IPS-15b (cell line): Measurements from ENCODE around the gene KRI1.
"Not testable (repeated sequence)": the region's sequence is repeated elsewhere in the genome, so short reads cannot be mapped to it uniquely, and the experiment has no call there.

Experiments used
- H3K27me3 ChIP-seq: one replicate; pipeline ENCODE4 v1.6.1; 2013; ENCODE audit warnings: low read length; ENCODE audit not compliant: control insufficient read depth, insufficient read depth
- H3K36me3 ChIP-seq: one replicate; pipeline ENCODE4 v1.6.1; 2013; ENCODE audit warnings: low read length; ENCODE audit not compliant: control insufficient read depth, insufficient read depth
- H3K4me1 ChIP-seq: one replicate; pipeline ENCODE4 v1.6.1; 2013; ENCODE audit warnings: mild to moderate bottlenecking, low read length; ENCODE audit not compliant: control insufficient read depth, insufficient read depth
- H3K4me3 ChIP-seq: one replicate; pipeline ENCODE4 v1.5.1; 2013; ENCODE audit warnings: low read depth, low read length
- H3K9ac ChIP-seq: one replicate; pipeline ENCODE4 v1.6.1; 2013; ENCODE audit warnings: low read depth, mild to moderate bottlenecking, low read length
- H3K9me3 ChIP-seq: one replicate; pipeline ENCODE4 v1.6.1; 2013; ENCODE audit warnings: mild to moderate bottlenecking, low read length; ENCODE audit not compliant: control insufficient read depth, insufficient read depth

Gene KRI1

DNA sequence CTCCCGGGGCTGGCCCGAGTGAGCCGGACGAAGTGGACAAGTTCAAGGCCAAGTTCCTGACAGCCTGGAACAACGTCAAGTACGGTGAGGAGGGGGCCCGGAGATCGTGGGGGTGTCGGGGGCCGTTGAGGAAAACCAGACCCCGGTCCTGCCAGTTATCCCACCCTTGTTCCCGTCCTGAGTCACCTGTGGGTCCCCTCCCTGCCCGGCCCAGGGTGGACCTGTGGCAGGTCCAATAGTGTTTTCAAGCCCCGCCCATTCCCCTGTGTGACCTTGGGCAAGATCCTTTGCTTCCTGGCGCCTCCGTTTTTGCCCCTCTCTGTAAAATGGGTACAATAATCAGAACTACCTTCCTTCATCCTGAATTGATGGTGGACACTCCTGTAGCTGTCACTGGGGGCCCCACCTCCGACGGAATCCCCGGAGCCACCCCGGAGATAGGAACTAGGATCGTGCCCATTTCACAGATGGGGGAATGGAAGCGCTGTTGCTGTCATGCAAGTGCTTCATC, 21.5 kb downstream of the KRI1 start:
- Histone ChIP-seq H3K9me3 (no peaks in the 10 kb centered on the region), H3K4me1 (no peaks in the 10 kb centered on the region), H3K36me3 (peaks cover 10% of the 10 kb centered on the region), H3K9ac (peak overlapping the region; percentile 54), H3K27me3 (no peaks in the 10 kb centered on the region), H3K4me3 (peak overlapping the region; percentile 83)

DNA sequence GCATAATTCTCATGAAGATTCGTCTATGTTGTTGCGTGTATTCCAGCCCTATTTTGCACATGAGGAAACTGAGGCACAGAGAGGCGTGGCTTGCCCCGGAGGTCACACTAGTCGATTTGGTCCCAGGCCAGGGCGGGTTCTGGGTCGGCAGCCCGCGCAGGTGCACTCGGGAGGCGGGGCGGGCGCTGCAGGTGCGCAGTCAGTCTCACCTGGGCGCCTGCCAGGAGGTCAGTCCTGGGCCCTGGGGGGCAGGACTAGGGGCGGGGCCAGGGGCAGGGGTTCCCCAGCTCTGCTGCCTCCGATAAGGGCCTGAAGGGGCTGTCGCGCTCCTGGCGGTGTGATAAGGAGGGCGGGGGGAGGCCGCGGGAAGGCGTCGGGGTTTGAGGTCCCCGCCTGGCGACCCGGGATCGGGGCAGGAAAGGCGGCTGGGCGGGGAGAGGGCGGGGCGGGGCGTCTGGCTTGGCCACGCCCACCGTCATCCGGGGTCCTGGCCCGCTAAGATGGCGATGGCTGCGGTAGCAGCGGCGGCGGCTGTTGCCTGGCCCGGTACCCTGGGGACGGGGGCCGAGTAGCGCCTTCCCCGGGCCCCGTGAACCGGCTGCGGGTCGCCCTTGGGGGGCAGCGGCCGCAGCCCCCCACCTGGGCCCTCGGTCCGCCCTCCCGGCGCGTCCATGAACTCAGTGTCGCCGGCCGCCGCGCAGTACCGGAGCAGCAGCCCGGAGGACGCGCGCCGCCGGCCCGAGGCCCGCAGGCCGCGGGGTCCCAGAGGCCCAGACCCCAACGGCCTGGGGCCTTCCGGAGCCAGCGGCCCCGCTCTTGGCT, 22.2 kb downstream of the KRI1 start, which contains the start of gene ATG4D:
TSS of gene ATG4D (plus strand) at position 485 of the 822 bp plus-strand sequence. CDS start at position 672, 187 bp downstream.
- Histone ChIP-seq H3K9ac (peak within 1 kb of the TSS; percentile 54), H3K4me3 (peak within 1 kb of the TSS; percentile 83), H3K4me1 (no peaks in the 10 kb centered on the region), H3K9me3 (no peaks in the 10 kb centered on the region), H3K27me3 (no peaks in the 10 kb centered on the region), H3K36me3 (peaks cover 10% of the 10 kb centered on the region)

DNA sequence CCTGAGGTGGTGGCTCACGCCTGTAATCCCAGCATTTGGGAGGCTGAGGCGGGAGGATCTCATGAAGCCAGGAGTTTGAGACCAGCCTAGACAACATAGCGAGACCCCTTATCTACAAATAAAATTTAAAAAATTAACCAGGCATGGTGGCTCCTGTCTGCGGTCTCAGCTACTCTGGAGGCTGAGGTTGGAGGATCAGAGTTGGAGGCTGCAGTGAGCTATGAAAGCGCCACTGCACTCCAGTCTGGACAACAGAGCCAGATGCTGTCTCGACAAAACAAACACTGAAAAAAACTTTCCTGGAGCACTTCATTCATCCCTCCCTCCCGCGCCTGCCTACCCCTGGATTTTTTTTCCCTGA, 22.8 kb downstream of the KRI1 start:
- Histone ChIP-seq H3K9me3 (no peaks in the 10 kb centered on the region), H3K4me1 (no peaks in the 10 kb centered on the region), H3K36me3 (peaks cover 10% of the 10 kb centered on the region), H3K27me3 (no peaks in the 10 kb centered on the region), H3K4me3 (peak overlapping the region; percentile 49), H3K9ac (no peak overlapping the region)

DNA sequence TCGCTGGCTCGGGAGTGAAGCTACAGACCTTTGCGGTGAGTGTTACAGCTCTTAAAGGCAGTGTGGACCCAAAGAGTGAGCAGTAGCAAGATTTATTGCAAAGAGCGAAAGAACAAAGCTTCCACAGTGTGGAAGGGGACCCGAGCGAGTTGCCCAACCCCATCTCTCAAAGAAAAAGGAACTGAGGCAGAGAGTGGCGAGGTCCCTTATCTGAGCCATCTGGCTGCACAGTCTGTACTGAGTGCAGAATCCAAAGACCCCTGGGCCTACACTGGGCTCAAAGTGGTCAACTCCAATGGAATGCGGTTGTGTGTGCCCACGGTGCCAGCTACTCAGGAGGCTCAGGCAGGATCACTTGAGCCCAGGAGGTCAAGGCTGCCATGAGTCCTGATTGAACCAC, 26.8 kb downstream of the KRI1 start:
- H3K27me3 ChIP-seq, H3K36me3 ChIP-seq, H3K9me3 ChIP-seq, H3K4me1 ChIP-seq, H3K9ac ChIP-seq, H3K4me3 ChIP-seq: not testable (repeated sequence)

DNA sequence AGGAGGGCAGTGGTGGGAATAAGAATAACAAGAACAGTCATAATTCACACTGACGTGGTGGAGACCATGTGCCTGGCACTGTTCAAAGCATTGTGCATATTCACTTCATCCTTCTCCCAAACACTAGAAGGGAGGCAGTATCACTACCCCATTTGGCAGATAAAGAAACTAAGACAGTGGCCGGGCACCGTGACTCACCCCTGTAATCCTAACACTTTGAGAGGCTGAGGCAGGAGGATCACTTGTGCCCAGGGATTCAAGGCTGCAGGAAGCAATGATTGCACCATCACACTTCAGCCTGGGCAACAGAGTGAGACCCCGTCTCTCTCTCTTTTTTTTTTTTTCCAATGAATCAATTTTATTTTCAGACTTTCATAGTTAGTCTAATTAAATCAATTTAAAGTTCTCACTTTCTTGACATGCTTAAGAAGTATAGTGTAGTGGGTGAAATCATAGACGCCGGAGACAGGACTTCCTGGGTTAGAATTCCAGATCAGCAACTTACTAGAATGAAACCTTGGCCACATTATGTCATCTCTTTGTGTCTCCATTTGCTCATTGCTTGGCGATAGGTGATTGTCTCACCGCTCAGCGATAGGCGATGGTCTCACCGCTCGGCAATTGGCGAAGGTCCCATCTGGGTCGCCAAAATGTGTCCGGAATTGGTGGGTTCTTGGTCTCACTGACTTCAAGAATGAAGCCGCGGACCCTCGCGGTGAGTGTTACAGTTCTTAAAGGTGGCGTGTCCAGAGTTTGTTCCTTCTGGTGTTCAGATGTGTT, 27.4 kb downstream of the KRI1 start:
- Histone ChIP-seq H3K4me3 (no peak overlapping the region), H3K36me3 (no peaks in the 10 kb centered on the region), H3K9me3 (no peaks in the 10 kb centered on the region), H3K4me1 (no peaks in the 10 kb centered on the region), H3K27me3 (no peaks in the 10 kb centered on the region), H3K9ac (no peak overlapping the region)

DNA sequence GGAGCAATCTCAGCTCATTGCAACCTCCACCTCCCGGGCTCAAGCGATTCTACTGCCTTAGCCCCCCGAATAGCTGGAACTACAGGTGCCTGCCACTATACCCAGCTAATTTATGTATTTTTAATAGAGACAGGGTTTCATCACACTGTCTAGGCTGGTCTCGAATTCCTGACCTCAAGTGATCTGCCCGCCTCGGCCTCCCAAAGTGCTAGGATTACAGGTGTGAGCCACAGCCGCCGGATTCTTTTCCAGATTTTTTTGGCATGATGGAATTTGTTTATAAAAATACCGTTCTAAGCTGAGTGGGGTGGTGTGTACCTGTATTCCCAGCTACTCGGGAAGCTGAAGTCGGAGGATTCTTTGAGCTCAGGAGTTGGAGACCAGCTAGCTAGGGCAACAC, 28.1 kb downstream of the KRI1 start:
- H3K9me3 ChIP-seq = no peaks in the 10 kb centered on the region
- no peak overlapping the region for H3K4me3 ChIP-seq
- H3K4me1 ChIP-seq = no peaks in the 10 kb centered on the region
- H3K9ac ChIP-seq = no peak overlapping the region
- no peaks in the 10 kb centered on the region for H3K36me3 ChIP-seq
- H3K27me3 ChIP-seq = no peaks in the 10 kb centered on the region

DNA sequence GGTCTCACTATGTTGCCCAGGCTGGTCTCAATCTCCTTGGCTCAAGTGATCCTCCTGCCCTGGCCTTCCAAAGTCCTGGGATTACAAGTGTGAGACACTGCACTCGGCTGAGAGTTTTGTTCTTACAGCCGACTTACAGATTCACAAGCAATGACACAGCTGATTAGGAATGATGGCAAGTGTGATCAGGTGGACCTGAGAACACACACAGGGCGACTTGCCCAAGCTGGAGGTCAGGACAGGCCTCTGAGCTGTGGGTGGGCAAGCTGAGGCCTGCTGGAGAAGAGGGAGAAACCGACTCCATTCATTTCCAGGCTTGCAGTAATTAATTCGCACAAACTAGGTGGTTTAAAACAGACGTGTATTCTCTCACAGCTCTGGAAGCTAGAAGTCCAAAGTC, 30.2 kb downstream of the KRI1 start:
- H3K4me3 ChIP-seq = no peak overlapping the region
- no peaks in the 10 kb centered on the region for H3K27me3 ChIP-seq
- H3K9ac ChIP-seq = no peak overlapping the region
- H3K36me3 ChIP-seq = no peaks in the 10 kb centered on the region
- no peaks in the 10 kb centered on the region for H3K4me1 ChIP-seq
- no peaks in the 10 kb centered on the region for H3K9me3 ChIP-seq

DNA sequence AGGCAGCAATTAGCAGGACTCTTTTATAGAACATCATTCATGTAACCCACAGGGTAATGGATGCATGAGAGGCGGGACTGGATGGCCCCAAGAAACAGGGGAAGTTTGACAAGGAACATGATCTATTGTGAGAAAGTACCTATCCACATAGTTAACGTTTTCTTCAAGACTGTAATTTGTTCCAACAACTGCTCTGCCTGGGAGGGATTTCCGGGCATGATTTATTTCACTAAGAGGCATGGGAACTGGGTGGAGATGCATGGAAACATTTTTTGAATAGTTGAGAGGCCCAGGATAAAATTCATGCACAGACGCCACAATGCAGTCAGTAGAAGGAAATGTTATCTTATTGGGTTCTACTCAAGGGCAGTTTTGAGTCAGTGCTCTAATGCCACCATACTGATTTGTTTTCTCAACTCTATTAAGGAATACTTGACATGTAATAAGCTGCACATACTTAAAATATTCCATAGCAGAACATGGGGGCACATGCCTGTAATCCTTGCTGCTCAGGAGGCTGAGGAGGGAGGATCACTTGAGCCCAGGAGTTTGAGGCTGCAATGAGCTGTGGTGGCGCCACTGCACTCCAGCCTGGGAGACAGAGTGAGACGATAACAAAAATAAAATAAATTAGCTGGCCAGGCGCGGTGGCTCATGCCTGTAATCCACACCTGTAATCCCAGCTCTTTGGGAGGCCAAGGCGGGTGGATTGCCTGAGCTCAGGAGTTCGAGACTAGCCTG, 32.0 kb downstream of the KRI1 start:
- Histone ChIP-seq H3K9me3 (no peaks in the 10 kb centered on the region), H3K4me3 (no peak overlapping the region), H3K36me3 (no peaks in the 10 kb centered on the region), H3K4me1 (no peaks in the 10 kb centered on the region), H3K9ac (no peak overlapping the region), H3K27me3 (no peaks in the 10 kb centered on the region)

DNA sequence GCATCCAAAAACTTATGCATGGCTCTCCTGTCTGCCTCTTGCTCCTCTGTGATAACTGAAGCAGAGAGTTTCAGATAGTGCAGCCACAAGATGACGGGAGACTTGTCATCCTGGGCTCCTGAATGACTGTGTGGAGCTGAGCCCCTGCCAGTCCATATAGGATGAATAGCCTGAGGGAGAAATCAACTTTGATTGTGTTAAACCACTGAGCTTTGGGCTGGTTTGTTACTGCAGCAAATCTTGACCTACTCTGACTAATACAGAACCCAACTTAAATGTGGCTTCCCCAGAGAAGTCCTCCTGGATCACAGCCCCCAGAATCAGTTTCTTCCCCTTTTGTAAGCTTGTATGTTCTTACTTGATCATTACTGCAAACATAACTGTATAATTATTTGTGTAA, 33.4 kb downstream of the KRI1 start:
- no peaks in the 10 kb centered on the region for H3K9me3 ChIP-seq
- H3K9ac ChIP-seq = no peak overlapping the region
- H3K27me3 ChIP-seq = no peaks in the 10 kb centered on the region
- H3K4me3 ChIP-seq = no peak overlapping the region
- no peaks in the 10 kb centered on the region for H3K4me1 ChIP-seq
- no peaks in the 10 kb centered on the region for H3K36me3 ChIP-seq

DNA sequence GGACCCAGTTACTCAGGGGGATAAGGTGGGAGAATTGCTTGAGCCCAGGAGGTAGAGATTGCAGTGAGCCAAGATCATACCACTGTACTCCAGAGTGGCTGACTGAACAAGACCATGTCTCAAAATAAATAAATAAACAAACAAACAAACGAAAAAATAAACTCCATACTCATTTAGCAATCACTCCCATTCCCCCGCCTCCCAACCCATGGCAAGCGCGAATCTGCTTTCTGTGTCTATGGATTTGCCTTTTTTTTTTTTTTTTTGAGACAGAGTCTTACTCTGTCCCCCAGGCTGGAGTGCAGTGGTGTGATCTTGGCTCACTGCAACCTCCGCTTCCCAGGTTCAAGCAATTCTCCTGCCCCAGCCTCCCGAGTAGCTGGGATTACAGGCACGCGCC, 38.9 kb downstream of the KRI1 start:
- not testable (repeated sequence) for H3K4me1 ChIP-seq, H3K4me3 ChIP-seq, H3K9ac ChIP-seq, H3K36me3 ChIP-seq, H3K9me3 ChIP-seq, H3K27me3 ChIP-seq

DNA sequence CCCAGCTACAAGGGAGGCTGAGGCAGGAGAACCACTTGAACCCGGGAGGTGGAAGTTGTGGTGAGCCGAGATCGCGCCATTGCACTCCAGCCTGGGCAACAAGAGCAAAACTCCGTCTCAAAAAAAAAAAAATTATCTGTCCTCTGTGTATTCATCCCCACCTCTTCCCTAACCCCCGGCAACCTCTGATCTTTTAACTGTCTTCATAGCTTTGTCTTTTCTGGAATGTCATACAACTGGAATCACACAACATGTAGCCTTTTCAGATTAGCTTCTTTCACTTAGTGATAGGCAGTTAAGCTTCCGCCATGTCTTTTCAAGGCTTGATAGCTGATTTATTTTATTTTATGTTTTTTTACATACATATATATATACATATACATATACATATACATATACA, 40.2 kb downstream of the KRI1 start:
- Histone ChIP-seq H3K4me3 (no peak overlapping the region), H3K27me3 (no peaks in the 10 kb centered on the region), H3K4me1 (no peaks in the 10 kb centered on the region), H3K9me3 (no peaks in the 10 kb centered on the region), H3K9ac (no peak overlapping the region), H3K36me3 (no peaks in the 10 kb centered on the region)
